DMS114 treated with DMSO at 0.1 percent for 48 hours (cell line): Measurements from ENCODE around the gene DUOX2.
A peak's percentile ranks its signal among the peaks of the same experiment; 100 is the strongest.
"Not testable (repeated sequence)": the region's sequence is repeated elsewhere in the genome, so short reads cannot be mapped to it uniquely, and the experiment has no call there.

ENCODE experiments used
- DNase-seq: peaks from one replicate; lab custom pipeline; 2025; ENCODE audit not compliant: unreplicated experiment; lab: John Stamatoyannopoulos, UW

Gene DUOX2

GRCh38 chr15:45120081-45120972 is 6.4 kb upstream of the DUOX2 start:
- DNase-seq = no peak

- no peak for DNase-seq
These were observed 5.0 kb upstream of the DUOX2 start for GRCh38 chr15:45118996-45119395.

GRCh38 chr15:45118131-45118588 is 4.2 kb upstream of the DUOX2 start:
- DNase-seq = peak; percentile 85

- no peak for DNase-seq
These were observed 3.5 kb upstream of the DUOX2 start for GRCh38 chr15:45117308-45118130.

- no peak for DNase-seq
These were observed 2.7 kb upstream of the DUOX2 start for GRCh38 chr15:45116482-45117307.

GRCh38 chr15:45116006-45116481 is 2.1 kb upstream of the DUOX2 start:
- DNase-seq = no peak

GRCh38 chr15:45115312-45115820 is 1.4 kb upstream of the DUOX2 start:
- DNase-seq = no peak

GRCh38 chr15:45114751-45115085 is 746 bp upstream of the DUOX2 start:
- DNase-seq = no peak

- DNase-seq = no peak
These were observed 487 bp downstream of the DUOX2 start for GRCh38 chr15:45113380-45113990.

GRCh38 chr15:45112591-45113379 is 1.2 kb downstream of the DUOX2 start:
- no peak for DNase-seq

GRCh38 chr15:45112143-45112590 is 1.8 kb downstream of the DUOX2 start:
- no peak for DNase-seq

- DNase-seq = no peak
These were observed 2.4 kb downstream of the DUOX2 start for GRCh38 chr15:45111390-45112142.

GRCh38 chr15:45110256-45110820 is 3.6 kb downstream of the DUOX2 start:
- DNase-seq = no peak

- DNase-seq = no peak
These were observed 5.9 kb downstream of the DUOX2 start for GRCh38 chr15:45107941-45108630.

- DNase-seq = no peak
These were observed 7.8 kb downstream of the DUOX2 start for GRCh38 chr15:45106002-45106790.

- no peak for DNase-seq
These were observed 8.4 kb downstream of the DUOX2 start for GRCh38 chr15:45105586-45105985.

- not testable (repeated sequence) for DNase-seq
These were observed 9.8 kb downstream of the DUOX2 start for GRCh38 chr15:45104170-45104569.
